ENCODE measurements around the gene SRPK2.

Gene SRPK2

DNA sequence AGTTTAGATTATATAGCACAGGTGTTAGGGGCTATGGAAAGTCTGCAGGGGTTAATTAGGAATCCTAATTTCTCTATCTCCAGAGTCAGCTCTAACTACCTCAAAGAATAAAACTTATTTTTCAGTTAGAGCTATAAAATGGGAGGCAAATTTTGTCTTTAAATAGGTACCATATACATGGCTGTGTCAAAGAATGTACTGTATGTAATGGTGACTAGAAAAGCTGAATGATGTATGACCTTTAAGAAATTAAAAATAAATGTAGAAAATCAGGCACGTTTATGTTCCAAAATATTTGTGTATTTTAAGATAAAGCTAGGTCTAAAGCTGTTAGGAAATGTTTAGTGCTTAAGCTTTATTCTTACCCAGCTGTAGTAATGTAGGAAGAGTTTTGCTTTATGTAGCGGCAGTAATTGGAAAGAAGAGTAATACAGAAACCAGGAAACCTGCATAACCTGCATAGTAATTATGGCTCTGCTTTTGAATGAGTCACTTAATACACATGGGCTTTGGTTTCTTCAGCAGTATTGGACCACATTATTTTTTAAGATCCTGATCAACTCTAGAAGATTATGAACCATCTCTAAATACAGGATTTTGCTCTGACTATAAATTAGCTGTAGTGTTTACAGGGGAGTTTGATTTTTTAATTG is 289.7 kb downstream of the SRPK2 start:
- no peak overlapping the region for H3K27ac Mint-ChIP-seq
- H3K27me3 Mint-ChIP-seq (ENCODE audit: low read depth, poor library complexity), result no peaks in the 10 kb centered on the region
- H3K4me1 Mint-ChIP-seq, result peaks cover 5% of the 10 kb centered on the region
- TF ChIP-seq, protein P1, sequence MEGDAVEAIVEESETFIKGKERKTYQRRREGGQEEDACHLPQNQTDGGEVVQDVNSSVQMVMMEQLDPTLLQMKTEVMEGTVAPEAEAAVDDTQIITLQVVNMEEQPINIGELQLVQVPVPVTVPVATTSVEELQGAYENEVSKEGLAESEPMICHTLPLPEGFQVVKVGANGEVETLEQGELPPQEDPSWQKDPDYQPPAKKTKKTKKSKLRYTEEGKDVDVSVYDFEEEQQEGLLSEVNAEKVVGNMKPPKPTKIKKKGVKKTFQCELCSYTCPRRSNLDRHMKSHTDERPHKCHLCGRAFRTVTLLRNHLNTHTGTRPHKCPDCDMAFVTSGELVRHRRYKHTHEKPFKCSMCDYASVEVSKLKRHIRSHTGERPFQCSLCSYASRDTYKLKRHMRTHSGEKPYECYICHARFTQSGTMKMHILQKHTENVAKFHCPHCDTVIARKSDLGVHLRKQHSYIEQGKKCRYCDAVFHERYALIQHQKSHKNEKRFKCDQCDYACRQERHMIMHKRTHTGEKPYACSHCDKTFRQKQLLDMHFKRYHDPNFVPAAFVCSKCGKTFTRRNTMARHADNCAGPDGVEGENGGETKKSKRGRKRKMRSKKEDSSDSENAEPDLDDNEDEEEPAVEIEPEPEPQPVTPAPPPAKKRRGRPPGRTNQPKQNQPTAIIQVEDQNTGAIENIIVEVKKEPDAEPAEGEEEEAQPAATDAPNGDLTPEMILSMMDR (IDR thresholded peaks at IDR 0.05), result no peak
- no peak for DNase-seq
- H3K36me3 Mint-ChIP-seq (ENCODE audit: low read depth), result peaks cover 57% of the 10 kb centered on the region
- no peaks in the 10 kb centered on the region for H3K9me3 Mint-ChIP-seq
- H3K4me3 Mint-ChIP-seq, result no peak overlapping the region

DNA sequence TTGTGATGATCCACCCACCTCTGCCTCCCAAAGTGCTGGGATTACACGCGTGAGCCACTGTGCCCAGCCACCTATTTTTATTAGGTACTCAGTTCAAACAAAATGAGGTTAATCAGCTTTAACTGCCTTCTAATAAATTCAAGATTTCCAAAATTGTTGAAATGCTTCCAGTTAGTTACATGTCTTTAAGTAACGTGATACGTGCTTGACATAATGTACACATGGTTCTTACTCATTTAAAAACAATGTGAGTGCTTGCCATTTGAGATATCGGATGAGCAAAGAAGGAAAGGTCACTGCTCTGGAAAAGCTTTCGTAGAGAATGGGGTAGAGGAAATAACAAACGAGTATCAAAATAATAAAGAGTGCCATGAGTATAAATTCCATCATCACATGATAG is 291.1 kb downstream of the SRPK2 start:
- DNase-seq, result no peak
- Mint-ChIP-seq H3K27me3 (ENCODE audit: low read depth, poor library complexity) (no peaks in the 10 kb centered on the region), H3K36me3 (ENCODE audit: low read depth) (peaks cover 53% of the 10 kb centered on the region), H3K9me3 (no peaks in the 10 kb centered on the region), H3K4me3 (no peak overlapping the region), H3K27ac (peak overlapping the region; percentile 8), H3K4me1 (peaks cover 5% of the 10 kb centered on the region)
- TF ChIP-seq, protein P1 (IDR thresholded peaks at IDR 0.05), result no peak

DNA sequence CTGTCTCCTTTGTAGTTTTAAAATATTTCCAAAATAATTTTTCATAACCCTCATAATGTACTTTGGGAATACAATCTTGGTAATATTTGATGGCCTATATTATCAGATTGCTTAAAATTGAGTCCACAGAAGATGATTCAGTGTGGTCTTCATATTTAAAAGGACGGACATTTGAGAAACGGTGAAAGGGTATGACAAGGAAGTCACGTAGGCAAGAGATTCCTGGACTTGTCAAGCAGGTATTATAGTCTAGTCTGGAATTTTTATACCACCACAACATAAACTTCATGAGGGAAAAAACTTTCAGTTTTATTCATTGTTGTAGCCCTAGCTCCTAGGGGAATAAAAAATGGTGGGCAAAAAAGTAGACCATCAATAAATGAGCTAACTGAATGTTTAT is 292.4 kb downstream of the SRPK2 start:
- TF ChIP-seq, protein P1 (IDR thresholded peaks at IDR 0.05), result no peak
- peaks cover 59% of the 10 kb centered on the region for H3K36me3 Mint-ChIP-seq (ENCODE audit: low read depth)
- no peak overlapping the region for H3K4me3 Mint-ChIP-seq
- DNase-seq, result no peak
- H3K9me3 Mint-ChIP-seq, result no peaks in the 10 kb centered on the region
- peak overlapping the region; percentile 32 for H3K27ac Mint-ChIP-seq
- H3K4me1 Mint-ChIP-seq, result peaks cover 5% of the 10 kb centered on the region
- no peaks in the 10 kb centered on the region for H3K27me3 Mint-ChIP-seq (ENCODE audit: low read depth, poor library complexity)

DNA sequence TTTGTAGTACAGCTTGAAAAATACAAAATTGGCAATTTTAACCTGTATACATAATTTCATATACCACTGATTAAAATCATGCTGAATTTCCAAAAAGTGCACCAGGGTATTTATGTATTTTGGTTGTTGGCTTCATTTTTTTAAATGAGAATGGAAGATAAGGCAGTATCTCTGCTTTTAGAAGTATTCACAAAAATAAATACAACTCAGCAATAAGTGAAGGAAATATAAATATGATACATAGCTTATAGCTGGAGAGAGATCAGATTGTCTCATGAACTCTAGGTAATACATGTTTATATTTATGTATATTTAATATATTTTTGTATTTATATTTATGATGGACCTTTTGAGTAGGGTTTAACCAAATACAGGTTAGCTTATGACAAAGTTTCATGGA is 293.8 kb downstream of the SRPK2 start:
- Mint-ChIP-seq H3K36me3 (ENCODE audit: low read depth) (peaks cover 56% of the 10 kb centered on the region), H3K4me3 (no peak overlapping the region), H3K27me3 (ENCODE audit: low read depth, poor library complexity) (no peaks in the 10 kb centered on the region), H3K4me1 (peaks cover 5% of the 10 kb centered on the region), H3K27ac (no peak overlapping the region), H3K9me3 (no peaks in the 10 kb centered on the region)
- TF ChIP-seq, protein P1 (IDR thresholded peaks at IDR 0.05), result no peak
- no peak for DNase-seq

DNA sequence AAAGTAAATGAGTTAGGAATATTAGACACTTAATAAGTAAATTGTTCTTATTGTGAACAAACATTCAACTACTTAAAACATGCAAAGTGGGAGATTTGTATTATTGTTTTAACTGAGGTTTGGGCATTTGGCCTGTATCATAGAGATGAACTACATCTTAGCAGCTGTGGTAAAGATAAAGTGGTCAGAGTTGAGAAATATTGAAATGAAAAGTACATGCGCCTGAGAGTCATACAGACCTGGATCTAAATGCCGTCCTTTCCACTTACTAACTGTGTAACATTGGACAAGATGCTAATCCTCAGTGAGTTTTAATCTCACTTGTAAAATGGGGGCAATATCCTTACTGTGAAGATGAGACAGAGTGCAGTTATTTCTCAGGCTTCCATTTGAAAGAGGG is 300.3 kb downstream of the SRPK2 start:
- H3K9me3 Mint-ChIP-seq, result no peaks in the 10 kb centered on the region
- TF ChIP-seq, protein P1 (IDR thresholded peaks at IDR 0.05), result no peak
- DNase-seq, result no peak
- peak overlapping the region; percentile 74 for H3K27ac Mint-ChIP-seq
- peaks cover 3% of the 10 kb centered on the region for H3K27me3 Mint-ChIP-seq (ENCODE audit: low read depth, poor library complexity)
- H3K36me3 Mint-ChIP-seq (ENCODE audit: low read depth), result peaks cover 66% of the 10 kb centered on the region
- no peak overlapping the region for H3K4me3 Mint-ChIP-seq
- H3K4me1 Mint-ChIP-seq, result no peaks in the 10 kb centered on the region

DNA sequence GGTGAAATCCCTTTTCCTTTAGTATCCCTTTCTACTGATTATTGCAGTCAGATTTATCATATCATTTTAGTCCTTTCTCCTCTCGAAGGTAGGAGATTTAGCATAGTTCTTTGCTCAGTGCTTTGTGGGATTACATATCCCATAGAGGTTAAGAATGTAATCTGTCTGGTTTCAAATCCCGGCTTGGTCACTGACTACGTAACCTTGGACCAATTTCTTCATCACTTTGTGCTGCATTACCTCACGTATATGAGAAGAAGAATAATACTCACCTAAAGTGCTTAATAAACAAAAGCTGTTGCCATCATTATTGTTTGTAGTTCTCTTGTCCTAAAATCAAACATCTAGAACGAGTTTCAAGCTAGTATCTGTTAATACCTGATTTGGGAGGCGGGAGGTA is 300.7 kb downstream of the SRPK2 start:
- TF ChIP-seq, protein P1 (IDR thresholded peaks at IDR 0.05), result no peak
- H3K36me3 Mint-ChIP-seq (ENCODE audit: low read depth), result peaks cover 68% of the 10 kb centered on the region
- no peak overlapping the region for H3K4me3 Mint-ChIP-seq
- no peaks in the 10 kb centered on the region for H3K9me3 Mint-ChIP-seq
- peaks cover 3% of the 10 kb centered on the region for H3K27me3 Mint-ChIP-seq (ENCODE audit: low read depth, poor library complexity)
- H3K27ac Mint-ChIP-seq, result peak overlapping the region; percentile 74
- no peaks in the 10 kb centered on the region for H3K4me1 Mint-ChIP-seq
- DNase-seq, result no peak
